H1 (cell line): ENCODE results near the gene CARD11. TPM values are rescaled to one million over a fixed set of nuclear protein-coding genes. Genes with fewer than 3 reads are reported as not detected.

Experiments used
- CTCF ChIA-PET: fragments of 300-600 bp; sonication (Branson Sonifier 250); formaldehyde crosslinking; loops from one replicate; lab custom pipeline; 2021; ENCODE audit not compliant: partially characterized antibody; lab: Charles Lee
- POLR2A ChIA-PET: fragments of 300-600 bp; sonication (Branson Sonifier 250); formaldehyde crosslinking; loops from one replicate; lab custom pipeline; 2021; ENCODE audit warnings: inconsistent platforms; ENCODE audit not compliant: partially characterized antibody; lab: Charles Lee
- DNase-seq, 2 experiments: peaks; one replicate each; pipeline versions ENCODE4 v3.0.0 to v3.0.0-alpha.2; 2010 to 2022; ENCODE audit warnings: low spot score in 2 of 2, low read depth in 1 of 2, mixed read lengths in 1 of 2
- FAIRE-seq: peaks from 2 replicates; lab custom pipeline; 2011; peaks lifted over from hg19 to GRCh38; lab: Jason Lieb, UNC
- H2AFZ ChIP-seq: 2 replicates; pipeline ENCODE4 v1.8.1; 2012; ENCODE audit warnings: low read length, inconsistent platforms
- H2AK5ac ChIP-seq: 2 replicates; pipeline ENCODE4 v1.6.1; 2013; ENCODE audit warnings: low read depth, low read length
- H2BK120ac ChIP-seq: replicated peaks from 2 replicates; pipeline ENCODE3; 2013; ENCODE audit warnings: low read depth, low read length, inconsistent platforms
- H2BK12ac ChIP-seq: 2 replicates; pipeline ENCODE4 v1.6.1; 2013; ENCODE audit warnings: low read depth, low read length
- H2BK15ac ChIP-seq: 2 replicates; pipeline ENCODE4 v1.6.1; 2013; ENCODE audit warnings: low read length
- H2BK20ac ChIP-seq: 2 replicates; pipeline ENCODE4 v1.6.1; 2013; ENCODE audit warnings: low read length
- H2BK5ac ChIP-seq: 2 replicates; pipeline ENCODE4 v1.6.1; 2013; ENCODE audit warnings: low read depth, low read length
- H3K14ac ChIP-seq: 2 replicates; pipeline ENCODE4 v1.6.1; 2013; ENCODE audit warnings: inconsistent platforms; ENCODE audit not compliant: insufficient read length
- H3K18ac ChIP-seq: 2 replicates; pipeline ENCODE4 v1.6.1; 2013; ENCODE audit warnings: low read length; ENCODE audit errors: extremely low read depth
- H3K23ac ChIP-seq: 2 replicates; pipeline ENCODE4 v1.6.1; 2013; ENCODE audit warnings: inconsistent platforms; ENCODE audit not compliant: insufficient read length
- H3K23me2 ChIP-seq: 2 replicates; pipeline ENCODE4 v1.6.1; 2013; ENCODE audit warnings: low read depth, low read length
- H3K27ac ChIP-seq: 2 replicates; pipeline ENCODE4 v1.6.1; 2011; ENCODE audit warnings: low read depth, low read length, inconsistent platforms
- H3K27me3 ChIP-seq, 4 experiments: replicated peaks in 1 of 4; 1 replicate in 1 of 4; 2 replicates in 3 of 4; pipeline versions ENCODE4 v1.6.1 to v1.8.1; 2011 to 2013; ENCODE audit warnings: low read length in 3 of 4, mild to moderate bottlenecking in 3 of 4, inconsistent platforms in 2 of 4, mixed read lengths in 2 of 4, moderate library complexity in 1 of 4; ENCODE audit not compliant: control insufficient read depth in 3 of 4, insufficient read depth in 3 of 4; ENCODE audit errors: extremely low read depth in 1 of 4
- H3K36me3 ChIP-seq, 4 experiments: 2 replicates each; pipeline versions ENCODE4 v1.6.1 to v1.8.1; 2011 to 2013; ENCODE audit warnings: mild to moderate bottlenecking in 4 of 4, low read length in 3 of 4, moderate library complexity in 2 of 4, control low read depth in 1 of 4, inconsistent platforms in 1 of 4; ENCODE audit not compliant: insufficient read depth in 4 of 4, control insufficient read depth in 2 of 4
- H3K4ac ChIP-seq: replicated peaks from 2 replicates; pipeline ENCODE3; 2013; ENCODE audit warnings: low read length, low read depth, mixed read lengths, inconsistent platforms; ENCODE audit not compliant: insufficient read length
- H3K4me1 ChIP-seq, 4 experiments: replicated peaks in 1 of 4; 1 replicate in 1 of 4; 2 replicates in 3 of 4; pipeline versions ENCODE4 v1.6.1 to v1.8.1; 2011 to 2013; ENCODE audit warnings: low read length in 3 of 4, inconsistent platforms in 2 of 4, mixed read lengths in 1 of 4; ENCODE audit not compliant: insufficient read depth in 4 of 4, control insufficient read depth in 3 of 4
- H3K4me2 ChIP-seq, 2 experiments: 2 replicates each; pipeline versions ENCODE4 v1.6.1 to v1.8.1; 2011 to 2013; ENCODE audit warnings: low read depth in 2 of 2, low read length in 2 of 2, control low read depth in 1 of 2, inconsistent platforms in 1 of 2, mild to moderate bottlenecking in 1 of 2; ENCODE audit not compliant: insufficient read depth in 1 of 2
- H3K4me3 ChIP-seq, 4 experiments: fragments of 200-600, 300-600 bp in 1 of 4; sonication (generic), shearing (Covaris generic), sonication (Bioruptor Twin) in 1 of 4; 2 replicates each; pipeline versions ENCODE4 v1.5.1 to v1.8.1; 2011 to 2016; ENCODE audit warnings: low read length in 4 of 4, low read depth in 3 of 4, control low read depth in 2 of 4, inconsistent platforms in 2 of 4, mild to moderate bottlenecking in 2 of 4, mixed read lengths in 1 of 4, moderate library complexity in 1 of 4; ENCODE audit not compliant: insufficient read depth in 2 of 4; ENCODE audit errors: extremely low read depth in 1 of 4
- H3K56ac ChIP-seq: replicated peaks from 2 replicates; pipeline ENCODE3; 2013; ENCODE audit warnings: low read depth, mild to moderate bottlenecking, mixed read lengths, low read length, inconsistent platforms; ENCODE audit not compliant: insufficient read length
- H3K79me1 ChIP-seq: 2 replicates; pipeline ENCODE4 v1.6.1; 2013; ENCODE audit warnings: low read depth, low read length, control low read depth
- H3K79me2 ChIP-seq, 2 experiments: 2 replicates each; pipeline versions ENCODE4 v1.6.1 to v1.8.1; 2012 to 2013; ENCODE audit warnings: low read length in 2 of 2, mild to moderate bottlenecking in 2 of 2, inconsistent platforms in 1 of 2; ENCODE audit not compliant: insufficient read depth in 2 of 2, control insufficient read depth in 1 of 2
- H3K9ac ChIP-seq, 4 experiments: replicated peaks in 1 of 4; 1 replicate in 1 of 4; 2 replicates in 3 of 4; pipeline versions ENCODE4 v1.6.1 to v1.8.1; 2011 to 2013; ENCODE audit warnings: low read depth in 3 of 4, low read length in 3 of 4, control low read depth in 2 of 4, mild to moderate bottlenecking in 2 of 4, moderate library complexity in 2 of 4, inconsistent platforms in 1 of 4; ENCODE audit errors: extremely low read depth in 1 of 4
- H3K9me3 ChIP-seq, 2 experiments: 2 replicates each; pipeline versions ENCODE4 v1.6.1 to v1.8.1; 2012 to 2013; ENCODE audit warnings: mild to moderate bottlenecking in 2 of 2, moderate library complexity in 2 of 2, control low read depth in 1 of 2, inconsistent platforms in 1 of 2, low read depth in 1 of 2, low read length in 1 of 2, mixed read lengths in 1 of 2; ENCODE audit not compliant: insufficient read depth in 2 of 2
- H4K20me1 ChIP-seq, 2 experiments: replicated peaks in 1 of 2; 2 replicates each; pipeline versions ENCODE3 to v1.8.1; 2011 to 2013; ENCODE audit warnings: inconsistent platforms in 2 of 2, low read length in 2 of 2, mild to moderate bottlenecking in 1 of 2; ENCODE audit not compliant: insufficient read depth in 2 of 2, control insufficient read depth in 1 of 2
- H4K5ac ChIP-seq: 2 replicates; pipeline ENCODE4 v1.6.1; 2013; ENCODE audit warnings: low read length, low read depth, mixed read lengths, inconsistent platforms; ENCODE audit not compliant: insufficient read length
- H4K8ac ChIP-seq: 2 replicates; pipeline ENCODE4 v1.8.0; 2013; ENCODE audit warnings: mild to moderate bottlenecking, moderate library complexity, low read length, inconsistent platforms; ENCODE audit not compliant: insufficient read depth; ENCODE audit errors: extremely low read depth
- H4K91ac ChIP-seq: replicated peaks from 2 replicates; pipeline ENCODE3; 2013; ENCODE audit warnings: low read length, mixed read lengths, inconsistent platforms; ENCODE audit not compliant: insufficient read length
- BACH1 ChIP-seq: IDR thresholded peaks from 2 replicates; pipeline ENCODE4 v1.6.1; 2012; ENCODE audit warnings: low read length, improper control_type of control experiment
- BCL11A ChIP-seq, 2 experiments: IDR thresholded peaks; one replicate each; pipeline ENCODE4 v1.6.1; 2011; ENCODE audit warnings: low read depth in 2 of 2, low read length in 2 of 2, mild to moderate bottlenecking in 2 of 2
- BRCA1 ChIP-seq: IDR thresholded peaks from 2 replicates; pipeline ENCODE4 v1.6.1; 2012; ENCODE audit warnings: low read depth, low read length, improper control_type of control experiment
- HDAC6 ChIP-seq: IDR thresholded peaks from one replicate; pipeline ENCODE4 v1.7.1; 2012; ENCODE audit warnings: low read depth, mild to moderate bottlenecking, inconsistent platforms, low read length, moderate library complexity
- KDM1A ChIP-seq: fragments of 200-600, 300-600 bp; sonication (generic); IDR thresholded peaks from 2 replicates; pipeline ENCODE4 v1.7.1; 2016; ENCODE audit warnings: mild to moderate bottlenecking, low read length, borderline replicate concordance
- NANOG ChIP-seq: IDR thresholded peaks from 2 replicates; pipeline ENCODE4 v1.6.1; 2011; ENCODE audit warnings: low read length, low read depth, mild to moderate bottlenecking, inconsistent platforms; ENCODE audit not compliant: insufficient read depth, poor library complexity, severe bottlenecking
- POLR2AphosphoS5 ChIP-seq: IDR thresholded peaks from 2 replicates; pipeline ENCODE4 v1.6.1; 2011; ENCODE audit warnings: low read depth, low read length
- RAD21 ChIP-seq, 2 experiments: IDR thresholded peaks in 1 of 2; conservative IDR thresholded peaks in 1 of 2; 2 replicates each; pipeline ENCODE4 v1.6.1; 2011; ENCODE audit warnings: low read depth in 2 of 2, low read length in 2 of 2, improper control_type of control experiment in 1 of 2, inconsistent platforms in 1 of 2, mild to moderate bottlenecking in 1 of 2, moderate library complexity in 1 of 2
- RFX5 ChIP-seq: IDR thresholded peaks from 2 replicates; pipeline ENCODE4 v1.6.1; 2011; ENCODE audit warnings: low read depth, low read length, improper control_type of control experiment, borderline replicate concordance
- SRF ChIP-seq: IDR thresholded peaks from 2 replicates; pipeline ENCODE4 v1.6.1; 2011; ENCODE audit warnings: mild to moderate bottlenecking, low read depth, low read length, moderate library complexity
- SUZ12 ChIP-seq: fragments of 200-600 bp; sonication (generic); IDR thresholded peaks from 2 replicates; pipeline ENCODE4 v1.6.1; 2012; ENCODE audit warnings: mild to moderate bottlenecking, inconsistent platforms, low read length, moderate library complexity, mixed read lengths
- WGBS, 2 experiments: shearing (Covaris generic) in 1 of 2; methylation state at CpG; one replicate each; pipeline versions ENCODE4 v1.1.6 to v1.1.7; 2013 to 2015; ENCODE audit warnings: low lambda C conversion rate in 2 of 2, mixed read lengths in 2 of 2, inconsistent platforms in 1 of 2, low coverage in 1 of 2, missing lambda C conversion rate in 1 of 2; ENCODE audit not compliant: insufficient replicate concordance in 2 of 2, insufficient coverage in 1 of 2, insufficient read length in 1 of 2; ENCODE audit errors: extremely low coverage in 1 of 2, missing lambda C conversion rate in 1 of 2; 5-methylcytosine and 5-hydroxymethylcytosine counted together
- polyA plus RNA-seq, 7 experiments: library from polyadenylated mRNA; depleted of rRNA in 3 of 7; stranded (reverse) in 5 of 7; unstranded in 2 of 7; fragments of >200 nt in 5 of 7; fragments of 200-250 nt in 2 of 7; gene quantifications; 1 replicate in 5 of 7; 2 replicates in 1 of 7; 4 replicates in 1 of 7; pipeline versions ENCODE4 v1.2.1 to v1.2.3, GENCODE V29; 2011 to 2013; ENCODE audit warnings: missing spikeins in 2 of 7, mixed read lengths in 2 of 7
- total RNA-seq: library from RNA; stranded (reverse); fragmentation: NEBNext Ultra II Directional; extraction: Animal tissue kit (Norgen Biotek cat#: 25700); gene quantifications from 2 replicates; pipeline ENCODE4 v1.2.1, GENCODE V29; 2021

CARD11 gene
- total and polyA plus RNA-seq, 2 of the 8 experiments (the other 6 are each of a cell fraction or from before 2014, with no cell fraction given): 12.6 to 29.8 TPM

GRCh38 chr7:2924866-2925840 is 118.5 kb downstream of the CARD11 start:
- no peak overlapping the region for H4K8ac ChIP-seq
- H3K4me1 ChIP-seq: no peaks in the 10 kb centered on the region; a peak in 1 of 7 replicates
- no peaks in the 10 kb centered on the region for H3K79me2 ChIP-seq
- no peaks in the 10 kb centered on the region; the same call in 1 of the 2 replicates for H3K23me2 ChIP-seq
- no peaks in the 10 kb centered on the region for H3K79me1 ChIP-seq
- H2BK120ac ChIP-seq: no peak overlapping the region
- peaks cover 0 to 1% of the 10 kb centered on the region in 2 experiments for H4K20me1 ChIP-seq
- H2BK20ac ChIP-seq: no peak overlapping the region
- no peak overlapping the region for H3K14ac ChIP-seq
- no peak overlapping the region for H4K5ac ChIP-seq
- no peak overlapping the region for H2AFZ ChIP-seq
- ChIA-PET POLR2A (interaction anchor here (1.1 kb wide), 1 partner anchor 60 kb away, joined by 3 read pairs; no protein-coding TSS in a partner anchor), CTCF (interaction anchor here (1.2 to 4.7 kb wide), 5 partner anchors 9 to 157 kb away, joined by 3 to 17 read pairs (median 4); no protein-coding TSS in a partner anchor)
- no peaks in the 10 kb centered on the region for H3K36me3 ChIP-seq
- no peak overlapping the region for H3K18ac ChIP-seq
- DNase-seq (no peak), FAIRE-seq (no peak)
- H3K9ac ChIP-seq: no peak overlapping the region
- TF ChIP-seq NANOG (no peak), RFX5 (no peak), KDM1A (no peak), RAD21 (IDR thresholded peaks at IDR 0.05 in 1 of 2, conservative IDR thresholded peaks at IDR 0.05 in 1 of 2; ENCODE audit: low read depth in 2 of 2, low read length in 2 of 2) (no peak), HDAC6 (no peak), POLR2AphosphoS5 (no peak), SRF (no peak), BCL11A (IDR thresholded peaks at IDR 0.05; ENCODE audit: low read depth in 2 of 2, low read length in 2 of 2) (no peak), BRCA1 (no peak), SUZ12 (no peak), BACH1 (no peak)
- H3K4ac ChIP-seq: no peak overlapping the region
- no peak overlapping the region for H2BK15ac ChIP-seq
- no peak overlapping the region for H3K23ac ChIP-seq
- H3K56ac ChIP-seq: no peak overlapping the region
- no peak overlapping the region for H2AK5ac ChIP-seq
- no peaks in the 10 kb centered on the region for H3K27me3 ChIP-seq
- no peak overlapping the region for H3K27ac ChIP-seq
- WGBS, 2 experiments: 89% methylated on average over 22 of the region's 22 CpGs; no CpG with 5 or more reads in 1 of the 2 experiments
- H4K91ac ChIP-seq: no peak overlapping the region
- no peak overlapping the region for H3K4me3 ChIP-seq
- H3K9me3 ChIP-seq: no peaks in the 10 kb centered on the region
- H2BK12ac ChIP-seq: no peak overlapping the region
- H3K4me2 ChIP-seq: no peak overlapping the region
- no peak overlapping the region for H2BK5ac ChIP-seq
